ENCODE data around the gene EDC3.
"Not testable (repeated sequence)": the region's sequence is repeated elsewhere in the genome, so short reads cannot be mapped to it uniquely, and the experiment has no call there.

Gene EDC3, protein sequence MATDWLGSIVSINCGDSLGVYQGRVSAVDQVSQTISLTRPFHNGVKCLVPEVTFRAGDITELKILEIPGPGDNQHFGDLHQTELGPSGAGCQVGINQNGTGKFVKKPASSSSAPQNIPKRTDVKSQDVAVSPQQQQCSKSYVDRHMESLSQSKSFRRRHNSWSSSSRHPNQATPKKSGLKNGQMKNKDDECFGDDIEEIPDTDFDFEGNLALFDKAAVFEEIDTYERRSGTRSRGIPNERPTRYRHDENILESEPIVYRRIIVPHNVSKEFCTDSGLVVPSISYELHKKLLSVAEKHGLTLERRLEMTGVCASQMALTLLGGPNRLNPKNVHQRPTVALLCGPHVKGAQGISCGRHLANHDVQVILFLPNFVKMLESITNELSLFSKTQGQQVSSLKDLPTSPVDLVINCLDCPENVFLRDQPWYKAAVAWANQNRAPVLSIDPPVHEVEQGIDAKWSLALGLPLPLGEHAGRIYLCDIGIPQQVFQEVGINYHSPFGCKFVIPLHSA

DNA sequence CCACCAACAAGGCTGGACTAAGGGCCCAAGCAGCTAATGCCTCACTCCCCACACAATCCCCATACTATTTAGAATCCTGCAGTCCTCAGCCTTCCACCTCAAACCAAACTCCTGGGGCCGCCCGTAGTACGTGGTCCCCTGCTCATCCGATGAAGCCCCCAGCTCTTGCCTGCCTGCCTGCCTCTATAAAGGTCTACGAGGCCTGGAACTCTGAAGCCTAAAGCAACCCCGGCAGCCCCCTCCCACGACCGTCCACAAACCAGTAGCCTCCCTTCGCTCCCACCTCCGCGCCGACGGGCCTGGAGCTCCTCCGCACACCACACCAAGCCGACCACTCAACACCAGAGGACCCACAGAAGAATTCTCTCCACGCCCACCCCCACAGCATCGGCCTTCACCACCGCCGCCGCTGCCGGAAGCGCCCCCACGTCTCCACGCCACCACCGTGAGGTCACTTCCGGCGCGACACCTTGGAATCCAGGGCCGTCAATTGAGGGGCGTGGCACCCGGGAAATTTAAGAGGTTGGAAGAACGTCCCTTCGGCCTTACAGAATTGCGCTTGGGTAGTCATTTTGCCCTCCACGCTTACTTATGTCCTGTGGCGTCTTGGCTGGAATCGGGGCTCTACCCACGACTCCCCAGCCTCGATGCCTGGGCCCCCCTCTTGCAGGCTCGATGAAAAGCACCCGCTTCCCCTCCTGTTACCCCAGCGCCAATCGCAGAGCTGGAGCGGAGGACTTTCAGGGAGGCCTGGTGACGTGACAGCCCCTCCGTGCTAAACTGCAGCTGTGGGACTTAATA, at the start of gene EDC3:
Gene EDC3 (minus strand): TSS at position 428 of the 801 bp plus-strand sequence. CDS start 20,900 bp downstream, outside the sequence.
- peak; percentile 89 for DNase-seq

DNA sequence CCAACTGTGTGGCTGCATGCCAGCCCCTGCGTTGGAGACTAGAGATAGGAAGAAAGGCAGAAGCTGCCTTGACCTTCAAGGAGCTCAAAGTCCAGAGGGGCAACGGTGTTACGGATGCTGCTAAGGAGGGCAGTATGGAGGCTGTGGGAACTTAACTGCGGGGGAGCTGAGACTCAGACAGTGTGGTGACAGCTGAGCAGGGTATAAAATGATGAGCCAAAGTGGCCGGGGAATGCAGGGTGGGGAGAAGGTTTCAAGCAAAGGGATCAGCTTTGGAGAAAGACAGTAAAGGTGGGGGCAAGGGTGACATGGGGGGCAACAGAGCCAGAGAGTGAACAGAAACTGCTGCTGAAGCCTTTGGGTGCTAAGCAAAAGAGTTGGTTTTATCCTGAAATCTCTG, 46.6 kb upstream of the EDC3 start:
- DNase-seq: no peak

DNA sequence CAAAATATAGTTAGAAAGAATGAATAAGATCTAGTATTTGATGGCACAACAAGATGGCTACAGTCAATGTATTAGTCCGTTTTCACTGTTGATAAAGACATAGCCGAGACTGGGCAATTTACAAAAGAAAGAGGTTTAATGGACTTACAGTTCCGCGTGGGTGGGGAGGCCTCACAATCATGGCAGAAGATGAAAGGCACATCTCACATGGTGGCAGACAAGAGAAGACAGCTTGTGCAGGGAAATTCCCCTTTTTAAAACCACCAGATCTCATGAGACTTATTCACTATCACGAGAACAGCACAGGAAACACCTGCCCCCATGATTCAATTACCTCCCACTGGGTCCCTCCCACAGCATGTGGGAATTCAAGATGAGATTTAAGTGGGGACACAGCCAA, 42.4 kb upstream of the EDC3 start:
- peak; percentile 9 for DNase-seq

DNA sequence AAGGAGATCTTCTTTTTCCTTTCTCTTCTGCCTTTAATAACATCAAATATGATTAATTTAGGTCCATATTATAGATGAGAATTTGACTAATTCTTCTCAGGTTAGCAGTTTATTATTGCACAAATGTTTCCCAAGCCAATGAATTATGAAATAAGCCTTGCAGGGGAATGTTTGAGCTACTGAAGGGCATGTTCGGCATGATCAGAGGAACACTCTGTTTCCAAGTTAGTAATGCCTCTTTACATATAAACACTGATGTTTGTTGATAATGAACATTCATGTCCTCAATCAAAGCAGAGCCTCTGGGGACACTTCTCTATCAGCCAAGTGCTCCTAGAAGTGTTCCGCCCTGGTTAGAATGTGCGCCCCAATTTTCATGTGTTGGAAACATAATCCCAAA, 39.5 kb upstream of the EDC3 start:
- no peak for DNase-seq

- DNase-seq: no peak
Observed at GRCh38 chr15:74733269-74733668, 37.4 kb upstream of the EDC3 start.

GRCh38 chr15:74732846-74733245, 37.0 kb upstream of the EDC3 start:
- DNase-seq: no peak

DNA sequence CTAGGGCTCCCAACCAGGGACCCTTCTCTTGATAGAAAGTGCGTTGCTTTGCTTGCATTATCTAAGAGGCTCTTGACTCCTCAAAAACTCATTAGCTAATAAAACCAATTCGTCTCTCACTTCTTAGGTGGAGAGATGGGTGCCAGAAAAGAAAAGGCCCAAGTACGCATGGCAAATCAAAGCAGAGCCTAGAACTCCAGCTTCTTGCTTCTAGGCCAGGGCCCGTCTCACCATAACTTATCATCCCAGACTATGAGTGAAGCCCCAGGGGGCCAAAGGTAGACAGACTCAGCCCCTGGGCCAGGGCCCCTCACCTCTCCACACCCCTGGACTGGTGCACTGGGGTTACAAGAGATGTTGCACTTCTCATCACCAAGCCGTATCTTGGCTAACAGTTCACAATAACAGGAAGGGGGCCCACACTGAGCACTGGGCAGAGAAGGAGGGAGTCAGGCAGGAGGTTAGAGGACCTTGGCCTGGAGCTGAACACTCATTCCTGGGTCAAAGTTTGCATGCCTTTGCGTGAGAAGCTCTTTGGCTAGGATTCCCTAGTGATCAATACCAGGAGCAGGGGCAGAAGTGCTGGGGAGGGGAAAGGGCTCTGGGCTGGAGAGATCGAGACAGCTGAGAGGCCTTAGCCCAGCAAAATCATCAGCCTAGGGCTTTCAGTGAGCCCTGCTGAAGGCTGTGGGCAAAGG, 34.9 kb upstream of the EDC3 start:
- no peak for DNase-seq

- not testable (repeated sequence) for DNase-seq
Observed at GRCh38 chr15:74729372-74729771, 33.5 kb upstream of the EDC3 start.

- DNase-seq: not testable (repeated sequence)
Observed at GRCh38 chr15:74728699-74729098, 32.9 kb upstream of the EDC3 start.

DNA sequence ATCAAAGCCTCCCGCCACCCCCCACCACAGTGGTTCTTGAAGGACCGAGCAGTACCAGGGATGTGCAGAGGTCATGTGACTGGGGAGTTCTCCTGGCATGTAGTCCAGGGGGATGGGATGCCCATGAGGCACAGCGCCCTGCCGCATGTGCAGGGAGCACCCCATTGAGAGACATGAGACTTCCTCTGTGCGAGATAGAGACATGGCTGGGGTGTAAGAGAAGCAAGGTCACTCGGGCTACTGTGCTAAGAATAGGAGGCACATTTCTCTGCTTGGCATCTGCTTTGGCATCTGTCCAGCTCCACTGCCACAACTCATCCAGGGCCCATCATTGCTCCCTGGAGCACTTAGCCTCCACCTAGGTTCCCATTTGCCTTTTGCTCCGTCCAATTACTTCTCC, 31.9 kb upstream of the EDC3 start:
- DNase-seq: no peak

DNA sequence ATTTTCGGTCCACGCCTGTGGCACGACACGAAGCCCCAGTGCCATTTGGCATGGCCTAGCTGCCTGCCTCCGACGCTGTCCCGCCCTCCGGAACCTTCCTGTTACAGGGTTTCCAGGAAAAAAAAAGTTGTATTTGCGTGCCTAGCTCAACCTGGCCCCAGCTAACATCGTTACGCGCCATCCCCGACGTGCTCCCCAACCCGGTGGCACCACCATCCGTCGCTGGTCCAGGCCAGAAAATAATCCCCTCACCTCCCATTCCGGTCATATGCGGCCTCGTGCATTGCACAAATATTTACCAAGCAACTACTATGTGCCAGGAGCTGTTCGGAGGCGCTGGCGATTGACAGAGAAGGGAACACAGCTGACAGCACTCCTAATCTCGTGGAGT, 30.9 kb upstream of the EDC3 start:
- DNase-seq: no peak

GRCh38 chr15:74725845-74726773, 30.3 kb upstream of the EDC3 start:
- DNase-seq: peak; percentile 72

- DNase-seq: peak; percentile 60
Observed at GRCh38 chr15:74725225-74725774, 29.5 kb upstream of the EDC3 start, which contains the start of gene CYP1A1. Gene CYP1A1 (minus strand): TSS chr15:74725528. CDS start chr15:74723097, 2,431 bp downstream.

DNA sequence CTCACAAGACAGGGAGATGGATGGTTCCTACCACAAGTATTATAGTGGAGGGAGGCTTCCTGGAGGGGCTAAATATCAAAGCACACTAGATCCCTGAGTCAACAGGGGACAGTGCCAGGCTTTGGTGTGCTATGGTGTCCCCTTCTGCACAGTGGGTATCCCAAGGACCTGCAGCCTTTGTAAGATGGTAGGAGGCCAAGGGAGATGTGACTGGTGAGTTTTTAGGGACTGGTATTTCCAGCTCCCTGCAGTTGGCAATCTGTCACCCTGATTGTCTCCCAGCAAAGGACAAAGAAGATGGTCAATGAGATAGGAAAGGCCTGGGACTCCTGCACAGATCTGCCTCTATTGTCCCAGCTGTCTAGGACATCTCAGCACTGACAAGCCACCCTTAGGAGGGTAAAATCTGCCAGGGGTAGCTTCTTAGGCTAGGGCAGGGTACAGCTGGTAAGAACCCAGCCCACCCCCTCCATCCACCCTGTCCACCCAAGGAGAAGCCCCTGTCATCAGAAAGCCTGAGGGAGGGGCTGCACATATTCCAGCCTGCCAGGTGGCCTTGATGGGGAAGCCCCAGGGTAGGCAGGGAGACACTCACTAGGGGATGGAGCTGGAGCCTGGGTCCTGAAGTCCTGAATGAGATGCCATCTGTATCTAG, 28.9 kb upstream of the EDC3 start:
- DNase-seq: no peak

DNA sequence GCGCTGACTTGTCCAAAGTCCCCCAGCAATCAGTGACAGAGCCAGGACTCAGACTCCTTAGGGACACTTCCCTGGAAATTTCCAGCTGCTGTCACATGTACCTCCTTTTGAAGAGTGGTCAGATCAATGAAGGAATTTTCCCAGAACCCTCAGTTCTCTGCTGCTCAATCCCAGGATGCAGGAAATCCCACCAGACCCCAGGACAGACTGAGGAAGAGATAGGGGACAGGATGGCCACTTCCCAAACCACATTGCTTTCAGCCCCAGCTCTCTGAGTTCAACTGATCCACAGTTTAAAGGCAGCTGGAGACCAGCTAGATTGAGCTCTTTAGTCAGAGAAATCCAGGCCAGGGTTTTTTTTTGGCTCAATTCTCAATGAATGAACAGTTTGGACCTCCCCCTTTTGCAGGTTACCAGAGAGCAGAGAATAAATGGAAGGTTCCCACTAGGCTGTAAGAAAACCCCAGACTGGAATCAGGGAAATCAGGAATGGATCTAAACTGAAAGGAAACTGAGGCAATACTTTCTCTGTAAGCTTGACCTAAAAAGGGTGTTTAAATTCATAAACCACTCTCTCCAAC, 28.0 kb upstream of the EDC3 start:
- no peak for DNase-seq

DNA sequence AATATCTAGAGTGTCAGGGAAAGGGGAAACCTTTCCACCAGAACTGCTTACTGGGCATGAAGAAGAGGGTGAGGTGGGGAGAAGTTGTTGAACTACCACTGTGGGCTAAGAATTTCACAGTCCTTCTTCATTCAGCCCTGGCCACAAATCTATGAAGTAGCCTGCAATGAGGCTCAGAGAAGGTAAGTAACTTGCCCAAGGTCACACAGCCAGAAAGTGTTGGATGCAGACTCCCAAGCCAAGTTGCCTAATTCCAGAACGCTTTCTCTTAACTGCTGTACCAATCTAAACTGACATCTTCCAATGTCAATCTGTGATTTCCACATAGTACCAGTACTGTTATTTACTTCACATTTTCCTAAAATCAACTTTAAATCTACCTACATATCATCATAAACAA, 27.4 kb upstream of the EDC3 start:
- DNase-seq: no peak

DNA sequence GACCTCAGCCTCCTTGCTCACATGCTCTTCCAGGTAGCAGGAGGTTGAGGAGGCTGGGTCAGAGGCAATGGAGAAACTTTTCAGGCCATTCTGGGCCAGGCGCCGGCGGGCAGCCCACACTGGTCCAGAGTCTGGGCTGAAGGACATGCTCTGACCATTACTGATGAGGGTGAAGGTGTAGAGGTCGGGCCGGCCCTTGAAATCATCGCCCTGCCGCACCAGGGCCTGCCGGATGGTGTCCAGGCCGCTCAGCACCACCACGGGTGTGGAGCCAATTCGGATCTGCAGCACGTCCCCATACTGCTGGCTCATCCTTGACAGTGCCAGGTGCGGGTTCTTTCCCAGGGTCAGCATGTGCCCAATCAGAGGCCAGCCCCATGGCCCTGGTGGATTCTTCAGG, 26.8 kb upstream of the EDC3 start:
- DNase-seq: no peak

GRCh38 chr15:74716651-74717050, 20.8 kb upstream of the EDC3 start:
- no peak for DNase-seq

- no peak for DNase-seq
Observed at GRCh38 chr15:74712311-74712710, 16.5 kb upstream of the EDC3 start.

GRCh38 chr15:74710319-74711094, 14.7 kb upstream of the EDC3 start:
- DNase-seq: no peak
